HepG2 (cell line): ENCODE data around the gene PGAP3. TPM values are rescaled to one million over a fixed set of nuclear protein-coding genes. Genes with fewer than 3 reads are reported as not detected.
A peak's percentile ranks its signal among the peaks of the same experiment; 100 is the strongest.

Experiments
- AGO1 ChIP-seq: fragments of 200-400 bp; formaldehyde crosslinking; IDR thresholded peaks from 2 replicates; pipeline ENCODE4 v1.6.1; 2017; ENCODE audit warnings: mild to moderate bottlenecking, low read depth, low read length, moderate library complexity; ENCODE audit not compliant: poor library complexity, severe bottlenecking
- AHR ChIP-seq: IDR thresholded peaks from 2 replicates; pipeline ENCODE4 v1.6.1; 2018; ENCODE audit warnings: missing genetic modification reagents, missing compliant biosample characterization
- CHD2 ChIP-seq: IDR thresholded peaks from 2 replicates; pipeline ENCODE4 v1.6.1; 2011; ENCODE audit warnings: low read depth, low read length, improper control_type of control experiment
- FOXJ3 ChIP-seq: sonication (generic); formaldehyde crosslinking; IDR thresholded peaks from 2 replicates; pipeline ENCODE4 v1.4.0; 2020; ENCODE audit warnings: missing genetic modification reagents, mild to moderate bottlenecking, borderline replicate concordance
- HNRNPUL1 ChIP-seq: fragments of 200-400 bp; formaldehyde crosslinking; IDR thresholded peaks from 2 replicates; pipeline ENCODE4 v1.6.1; 2017; ENCODE audit warnings: low read depth, mild to moderate bottlenecking, low read length, moderate library complexity
- KDM2A ChIP-seq: sonication (generic); formaldehyde crosslinking; IDR thresholded peaks from 2 replicates; pipeline ENCODE4 v1.4.0; 2020; ENCODE audit warnings: low read depth, missing genetic modification reagents, borderline replicate concordance
- MIER2 ChIP-seq: IDR thresholded peaks from 2 replicates; pipeline ENCODE4 v1.6.1; 2016; ENCODE audit warnings: missing biosample characterization, missing genetic modification reagents
- NFRKB ChIP-seq: fragments of 450-650 bp; IDR thresholded peaks from 2 replicates; pipeline ENCODE4 v1.6.1; 2017
- NR1H2 ChIP-seq: sonication (generic); formaldehyde crosslinking; IDR thresholded peaks from 2 replicates; pipeline ENCODE4 v1.8.1; 2022; ENCODE audit warnings: low read depth, missing genetic modification reagents, borderline replicate concordance
- PAX8 ChIP-seq: sonication (generic); formaldehyde crosslinking; IDR thresholded peaks from 2 replicates; pipeline ENCODE4 v1.8.0; 2022; ENCODE audit warnings: mild to moderate bottlenecking, missing genetic modification reagents, borderline replicate concordance
- PPARG ChIP-seq: conservative IDR thresholded peaks from 2 replicates; pipeline ENCODE4 v1.6.1; 2016; ENCODE audit warnings: missing biosample characterization, missing genetic modification reagents
- SALL1 ChIP-seq: sonication (generic); formaldehyde crosslinking; IDR thresholded peaks from 2 replicates; pipeline ENCODE4 v1.8.0; 2022; ENCODE audit warnings: mild to moderate bottlenecking, missing genetic modification reagents
- SCMH1 ChIP-seq: sonication (generic); formaldehyde crosslinking; IDR thresholded peaks from 2 replicates; pipeline ENCODE4 v1.9.0; 2021; ENCODE audit warnings: missing genetic modification reagents, mild to moderate bottlenecking, borderline replicate concordance
- SOX5 ChIP-seq: IDR thresholded peaks from 2 replicates; pipeline ENCODE4 v1.6.1; 2016; ENCODE audit warnings: borderline replicate concordance
- SP5 ChIP-seq: IDR thresholded peaks from 2 replicates; pipeline ENCODE4 v1.6.1; 2016; ENCODE audit warnings: low read depth, borderline replicate concordance
- YEATS2 ChIP-seq: sonication (generic); formaldehyde crosslinking; IDR thresholded peaks from 2 replicates; pipeline ENCODE4 v1.4.0; 2020; ENCODE audit warnings: missing genetic modification reagents, borderline replicate concordance
- polyA plus RNA-seq, 8 experiments: library from polyadenylated mRNA; depleted of rRNA in 3 of 8; stranded (reverse) in 7 of 8; unstranded in 1 of 8; fragments of >200 nt; fragmentation: Illumina TruSeq in 4 of 8; extraction: Trizol in 4 of 8; gene quantifications; 2 replicates each; pipeline versions ENCODE4 v1.2.1 to v1.2.3, GENCODE V29; 2011 to 2016; ENCODE audit warnings: low read depth in 4 of 8, missing spikeins in 1 of 8, mixed read lengths in 1 of 8; ENCODE audit not compliant: insufficient read depth in 1 of 8
- total RNA-seq, 5 experiments: library from RNA; depleted of rRNA; stranded (reverse); fragments of >200 nt; fragmentation: Illumina TruSeq; extraction: Trizol; gene quantifications; 2 replicates each; pipeline ENCODE4 v1.2.3, GENCODE V29; 2016; ENCODE audit warnings: low read depth in 1 of 5
- TF ChIP-seq, protein P1 (sequence below): sonication (generic); formaldehyde crosslinking; conservative IDR thresholded peaks from 2 replicates; pipeline ENCODE4 v1.8.1; 2023; ENCODE audit warnings: missing genetic modification reagents
- TF ChIP-seq, protein P2 (sequence below): sonication (generic); formaldehyde crosslinking; IDR thresholded peaks from 2 replicates; pipeline ENCODE4 v1.5.1; 2020; ENCODE audit warnings: mild to moderate bottlenecking, missing genetic modification reagents, borderline replicate concordance
- TF ChIP-seq, protein P3 (sequence below): sonication (generic); formaldehyde crosslinking; IDR thresholded peaks from 2 replicates; pipeline ENCODE4 v1.5.1; 2020; ENCODE audit warnings: mild to moderate bottlenecking, missing genetic modification reagents
- TF ChIP-seq, protein P4 (sequence below): sonication (generic); formaldehyde crosslinking; IDR thresholded peaks from 2 replicates; pipeline ENCODE4 v1.8.0; 2022; ENCODE audit warnings: missing genetic modification reagents, mild to moderate bottlenecking, borderline replicate concordance

The PGAP3 gene
- total and polyA plus RNA-seq, 2 of the 13 experiments (the other 11 are each of a cell fraction or from before 2014, with no cell fraction given): 11.9 to 14.6 TPM

DNA sequence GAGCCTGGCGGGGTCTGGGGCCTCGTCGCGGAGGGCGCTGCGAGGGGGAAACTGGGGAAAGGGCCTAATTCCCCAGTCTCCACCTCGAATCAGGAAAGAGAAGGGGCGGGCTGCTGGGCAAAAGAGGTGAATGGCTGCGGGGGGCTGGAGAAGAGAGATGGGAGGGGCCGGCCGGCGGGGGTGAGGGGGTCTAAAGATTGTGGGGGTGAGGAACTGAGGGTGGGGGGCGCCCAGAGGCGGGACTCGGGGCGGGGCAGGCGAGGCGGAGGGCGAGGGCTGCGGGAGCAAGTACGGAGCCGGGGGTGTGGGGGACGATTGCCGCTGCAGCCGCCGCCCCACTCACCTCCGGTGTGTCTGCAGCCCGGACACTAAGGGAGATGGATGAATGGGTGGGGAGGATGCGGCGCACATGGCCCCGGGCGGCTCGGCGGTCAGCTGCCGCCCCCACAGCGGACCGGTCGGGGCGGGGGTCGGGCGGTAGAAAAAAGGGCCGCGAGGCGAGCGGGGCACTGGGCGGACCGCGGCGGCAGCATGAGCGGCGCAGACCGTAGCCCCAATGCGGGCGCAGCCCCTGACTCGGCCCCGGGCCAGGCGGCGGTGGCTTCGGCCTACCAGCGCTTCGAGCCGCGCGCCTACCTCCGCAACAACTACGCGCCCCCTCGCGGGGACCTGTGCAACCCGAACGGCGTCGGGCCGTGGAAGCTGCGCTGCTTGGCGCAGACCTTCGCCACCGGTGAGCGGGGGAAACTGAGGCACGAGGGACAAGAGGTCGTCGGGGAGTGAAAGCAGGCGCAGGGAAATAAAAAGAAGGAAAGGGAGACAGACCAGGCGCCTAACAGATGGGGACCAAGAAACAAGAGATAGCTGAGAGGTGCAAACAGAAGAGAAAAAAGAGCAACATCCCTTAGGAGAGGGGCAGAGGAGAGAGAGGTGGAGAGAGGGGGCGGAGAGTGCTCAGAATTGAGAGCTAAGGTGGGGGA, 19.6 kb downstream of the PGAP3 start, which contains the start of gene PNMT (continued):
- TF ChIP-seq, protein P1, sequence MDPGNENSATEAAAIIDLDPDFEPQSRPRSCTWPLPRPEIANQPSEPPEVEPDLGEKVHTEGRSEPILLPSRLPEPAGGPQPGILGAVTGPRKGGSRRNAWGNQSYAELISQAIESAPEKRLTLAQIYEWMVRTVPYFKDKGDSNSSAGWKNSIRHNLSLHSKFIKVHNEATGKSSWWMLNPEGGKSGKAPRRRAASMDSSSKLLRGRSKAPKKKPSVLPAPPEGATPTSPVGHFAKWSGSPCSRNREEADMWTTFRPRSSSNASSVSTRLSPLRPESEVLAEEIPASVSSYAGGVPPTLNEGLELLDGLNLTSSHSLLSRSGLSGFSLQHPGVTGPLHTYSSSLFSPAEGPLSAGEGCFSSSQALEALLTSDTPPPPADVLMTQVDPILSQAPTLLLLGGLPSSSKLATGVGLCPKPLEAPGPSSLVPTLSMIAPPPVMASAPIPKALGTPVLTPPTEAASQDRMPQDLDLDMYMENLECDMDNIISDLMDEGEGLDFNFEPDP (CRISPR knock-in tag): no peak
- TF ChIP-seq SP5 (no peak), NFRKB (no peak), AGO1 (no peak), NR1H2 (CRISPR knock-in tag) (no peak), YEATS2 (peak; percentile 77; the same call in 1 of the 2 replicates), CHD2 (no peak), MIER2 (CRISPR knock-in tag) (0 out of 2 replicates have a peak, but pooled peaks have one; percentile 44), SOX5 (peak; percentile 34; the same call in 1 of the 2 replicates), SCMH1 (CRISPR knock-in tag) (no peak), KDM2A (peak; percentile 98), PAX8 (CRISPR knock-in tag) (no peak), AHR (CRISPR knock-in tag) (peak; percentile 76; the same call in 1 of the 2 replicates), HNRNPUL1 (no peak), SALL1 (CRISPR knock-in tag) (peak; percentile 85), FOXJ3 (CRISPR knock-in tag) (no peak), PPARG (CRISPR knock-in tag) (peak; percentile 74)
- TF ChIP-seq, protein P2, sequence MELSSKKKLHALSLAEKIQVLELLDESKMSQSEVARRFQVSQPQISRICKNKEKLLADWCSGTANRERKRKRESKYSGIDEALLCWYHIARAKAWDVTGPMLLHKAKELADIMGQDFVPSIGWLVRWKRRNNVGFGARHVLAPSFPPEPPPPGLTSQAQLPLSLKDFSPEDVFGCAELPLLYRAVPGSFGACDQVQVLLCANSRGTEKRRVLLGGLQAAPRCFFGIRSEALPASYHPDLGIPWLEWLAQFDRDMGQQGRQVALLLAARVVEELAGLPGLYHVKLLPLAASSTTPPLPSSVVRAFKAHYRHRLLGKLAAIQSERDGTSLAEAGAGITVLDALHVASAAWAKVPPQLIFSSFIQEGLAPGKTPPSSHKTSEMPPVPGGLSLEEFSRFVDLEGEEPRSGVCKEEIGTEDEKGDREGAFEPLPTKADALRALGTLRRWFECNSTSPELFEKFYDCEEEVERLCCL (CRISPR knock-in tag): no peak
- TF ChIP-seq, protein P3, sequence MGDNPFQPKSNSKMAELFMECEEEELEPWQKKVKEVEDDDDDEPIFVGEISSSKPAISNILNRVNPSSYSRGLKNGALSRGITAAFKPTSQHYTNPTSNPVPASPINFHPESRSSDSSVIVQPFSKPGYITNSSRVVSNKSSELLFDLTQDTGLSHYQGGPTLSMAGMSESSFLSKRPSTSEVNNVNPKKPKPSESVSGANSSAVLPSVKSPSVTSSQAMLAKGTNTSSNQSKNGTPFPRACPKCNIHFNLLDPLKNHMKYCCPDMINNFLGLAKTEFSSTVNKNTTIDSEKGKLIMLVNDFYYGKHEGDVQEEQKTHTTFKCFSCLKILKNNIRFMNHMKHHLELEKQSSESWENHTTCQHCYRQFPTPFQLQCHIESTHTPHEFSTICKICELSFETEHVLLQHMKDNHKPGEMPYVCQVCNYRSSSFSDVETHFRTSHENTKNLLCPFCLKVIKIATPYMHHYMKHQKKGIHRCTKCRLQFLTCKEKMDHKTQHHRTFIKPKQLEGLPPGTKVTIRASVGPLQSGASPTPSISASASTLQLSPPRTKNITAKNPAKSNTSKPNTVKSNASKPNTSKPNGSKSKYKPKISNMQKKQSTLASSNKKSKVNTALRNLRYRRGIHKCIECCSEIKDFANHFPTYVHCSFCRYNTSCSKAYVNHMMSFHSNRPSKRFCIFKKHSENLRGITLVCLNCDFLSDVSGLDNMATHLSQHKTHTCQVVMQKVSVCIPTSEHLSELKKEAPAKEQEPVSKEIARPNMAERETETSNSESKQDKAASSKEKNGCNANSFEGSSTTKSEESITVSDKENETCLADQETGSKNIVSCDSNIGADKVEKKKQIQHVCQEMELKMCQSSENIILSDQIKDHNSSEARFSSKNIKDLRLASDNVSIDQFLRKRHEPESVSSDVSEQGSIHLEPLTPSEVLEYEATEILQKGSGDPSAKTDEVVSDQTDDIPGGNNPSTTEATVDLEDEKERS (CRISPR knock-in tag): peak; percentile 88
- TF ChIP-seq, protein P4, sequence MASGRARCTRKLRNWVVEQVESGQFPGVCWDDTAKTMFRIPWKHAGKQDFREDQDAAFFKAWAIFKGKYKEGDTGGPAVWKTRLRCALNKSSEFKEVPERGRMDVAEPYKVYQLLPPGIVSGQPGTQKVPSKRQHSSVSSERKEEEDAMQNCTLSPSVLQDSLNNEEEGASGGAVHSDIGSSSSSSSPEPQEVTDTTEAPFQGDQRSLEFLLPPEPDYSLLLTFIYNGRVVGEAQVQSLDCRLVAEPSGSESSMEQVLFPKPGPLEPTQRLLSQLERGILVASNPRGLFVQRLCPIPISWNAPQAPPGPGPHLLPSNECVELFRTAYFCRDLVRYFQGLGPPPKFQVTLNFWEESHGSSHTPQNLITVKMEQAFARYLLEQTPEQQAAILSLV (CRISPR knock-in tag): peak; percentile 43; the same call in 1 of the 2 replicates
